ENCODE data around the gene SFMBT2. TPM values are rescaled to one million over a fixed set of nuclear protein-coding genes. Genes with fewer than 3 reads are reported as not detected.

SFMBT2 gene
- total and polyA plus RNA-seq, 4 donors, result 2.9 to 11.0 (median 6.5) TPM

GRCh38 chr10:7412237-7412927 lies 1.5 kb upstream of the SFMBT2 start:
- H3K27me3 ChIP-seq (ENCODE audit: control insufficient read depth in 3 of 3, insufficient read depth in 3 of 3, low read length in 2 of 3), result peaks cover 0 to 68% (median 38%) of the 10 kb centered on the region in 3 donors
- WGBS, 2 donors, result 2 to 5% methylated on average over 51 of the region's 51 CpGs
- H3K9me3 ChIP-seq (ENCODE audit: control insufficient read depth in 4 of 4, insufficient read depth in 3 of 4, low read length in 3 of 4), result peaks cover 0 to 3% (median 0%) of the 10 kb centered on the region in 4 donors
- ATAC-seq (ENCODE audit: insufficient read depth, low FRiP score) (no peak), DNase-seq (peak; percentile 48 to 61 (median 57))
- peak overlapping the region in 1 of 2 donors; percentile 60 for H3K27ac ChIP-seq (ENCODE audit: low read depth in 1 of 2, low read length in 1 of 2)
- no peak for TF ChIP-seq CTCF (IDR thresholded peaks at IDR 0.05; ENCODE audit: control extremely low read depth, extremely low read depth)
- peak overlapping the region; percentile 8 for H3K4me3 ChIP-seq
- H3K9ac ChIP-seq (ENCODE audit: insufficient read depth in 1 of 2, low read length in 2 of 2), result no peak overlapping the region
- H3K4me1 ChIP-seq (ENCODE audit: control insufficient read depth in 5 of 5, insufficient read depth in 5 of 5, low read length in 5 of 5), result peaks cover 0 to 37% (median 7%) of the 10 kb centered on the region in 5 donors
- no peaks in the 10 kb centered on the region for H3K36me3 ChIP-seq (ENCODE audit: control insufficient read depth in 4 of 4, insufficient read depth in 4 of 4, low read length in 4 of 4)

GRCh38 chr10:7411671-7412128 lies 866 bp upstream of the SFMBT2 start:
- DNase-seq (peak in 2 of 3 donors; percentile 29 to 31), ATAC-seq (ENCODE audit: insufficient read depth, low FRiP score) (no peak)
- 4% methylated on average over 38 of the region's 38 CpGs for WGBS, 2 donors
- peak overlapping the region; percentile 27 for H3K4me3 ChIP-seq
- no peak overlapping the region for H3K9ac ChIP-seq (ENCODE audit: insufficient read depth in 1 of 2, low read length in 2 of 2)
- no peak for TF ChIP-seq CTCF (IDR thresholded peaks at IDR 0.05; ENCODE audit: control extremely low read depth, extremely low read depth)
- H3K9me3 ChIP-seq (ENCODE audit: control insufficient read depth in 4 of 4, insufficient read depth in 3 of 4, low read length in 3 of 4), result peaks cover 0 to 3% (median 0%) of the 10 kb centered on the region in 4 donors
- H3K36me3 ChIP-seq (ENCODE audit: control insufficient read depth in 4 of 4, insufficient read depth in 4 of 4, low read length in 4 of 4), result no peaks in the 10 kb centered on the region
- H3K27ac ChIP-seq (ENCODE audit: low read depth in 1 of 2, low read length in 1 of 2), result no peak overlapping the region
- H3K27me3 ChIP-seq (ENCODE audit: control insufficient read depth in 3 of 3, insufficient read depth in 3 of 3, low read length in 2 of 3), result peaks cover 0 to 68% (median 38%) of the 10 kb centered on the region in 3 donors
- H3K4me1 ChIP-seq (ENCODE audit: control insufficient read depth in 5 of 5, insufficient read depth in 5 of 5, low read length in 5 of 5), result peaks cover 0 to 38% (median 7%) of the 10 kb centered on the region in 5 donors

- Histone ChIP-seq H3K4me3 (peak overlapping the region; percentile 61), H3K4me1 (ENCODE audit: control insufficient read depth in 5 of 5, insufficient read depth in 5 of 5, low read length in 5 of 5) (peaks cover 0 to 38% (median 7%) of the 10 kb centered on the region in 5 donors), H3K9me3 (ENCODE audit: control insufficient read depth in 4 of 4, insufficient read depth in 3 of 4, low read length in 3 of 4) (peaks cover 0 to 3% (median 0%) of the 10 kb centered on the region in 4 donors), H3K27ac (ENCODE audit: low read depth in 1 of 2, low read length in 1 of 2) (peak overlapping the region; percentile 56 to 90), H3K9ac (ENCODE audit: insufficient read depth in 1 of 2, low read length in 2 of 2) (peak overlapping the region in 1 of 2 donors; percentile 61), H3K36me3 (ENCODE audit: control insufficient read depth in 4 of 4, insufficient read depth in 4 of 4, low read length in 4 of 4) (no peaks in the 10 kb centered on the region), H3K27me3 (ENCODE audit: control insufficient read depth in 3 of 3, insufficient read depth in 3 of 3, low read length in 2 of 3) (peaks cover 0 to 65% (median 38%) of the 10 kb centered on the region in 3 donors)
- no peak for TF ChIP-seq CTCF (IDR thresholded peaks at IDR 0.05; ENCODE audit: control extremely low read depth, extremely low read depth)
- DNase-seq, result peak in 2 of 3 donors; percentile 24 to 40
- ATAC-seq (ENCODE audit: insufficient read depth, low FRiP score), result no peak
- 0% methylated on average over 39 to 43 of the region's 43 CpGs for WGBS, 2 donors
Observed at GRCh38 chr10:7410301-7410861, 453 bp downstream of the SFMBT2 start.

All from lung (tissue), 12 donors.